GM18508 (cell line): ENCODE results near the gene MKI67.
"Not testable (repeated sequence)": the region's sequence is repeated elsewhere in the genome, so short reads cannot be mapped to it uniquely, and the experiment has no call there.

Experiments used
- ATAC-seq: cut with Tn5 transposase; IDR thresholded peaks from one replicate; pipeline ENCODE4 v1.9.1; 2021; ENCODE audit warnings: moderate number of reproducible peaks; ENCODE audit not compliant: insufficient read depth, unreplicated experiment

MKI67 gene

GRCh38 chr10:128113026-128113425 lies 13.2 kb downstream of the MKI67 start:
- ATAC-seq, result no peak

- no peak for ATAC-seq
These were observed 14.5 kb downstream of the MKI67 start for GRCh38 chr10:128111696-128112095.

DNA sequence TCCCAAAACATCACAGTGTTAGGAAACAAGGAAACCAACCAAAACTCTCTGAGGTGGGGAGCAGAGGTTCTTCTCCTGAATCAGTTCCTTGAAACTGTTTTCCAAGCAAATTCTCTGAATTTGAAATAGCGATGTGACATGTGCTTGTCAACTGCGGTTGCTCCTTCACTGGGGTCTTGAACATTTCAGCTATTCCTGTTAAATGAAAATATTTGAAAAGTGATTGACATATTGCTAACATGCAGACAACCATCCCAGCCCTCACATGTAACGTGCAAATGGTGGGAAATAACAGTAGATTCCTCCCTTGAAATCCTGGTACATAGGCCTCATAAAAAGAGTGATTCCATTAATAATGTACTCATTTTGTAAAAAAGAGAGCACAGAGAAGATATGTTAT lies 15.9 kb downstream of the MKI67 start:
- ATAC-seq, result no peak

GRCh38 chr10:128109707-128110106 lies 16.5 kb downstream of the MKI67 start:
- no peak for ATAC-seq

DNA sequence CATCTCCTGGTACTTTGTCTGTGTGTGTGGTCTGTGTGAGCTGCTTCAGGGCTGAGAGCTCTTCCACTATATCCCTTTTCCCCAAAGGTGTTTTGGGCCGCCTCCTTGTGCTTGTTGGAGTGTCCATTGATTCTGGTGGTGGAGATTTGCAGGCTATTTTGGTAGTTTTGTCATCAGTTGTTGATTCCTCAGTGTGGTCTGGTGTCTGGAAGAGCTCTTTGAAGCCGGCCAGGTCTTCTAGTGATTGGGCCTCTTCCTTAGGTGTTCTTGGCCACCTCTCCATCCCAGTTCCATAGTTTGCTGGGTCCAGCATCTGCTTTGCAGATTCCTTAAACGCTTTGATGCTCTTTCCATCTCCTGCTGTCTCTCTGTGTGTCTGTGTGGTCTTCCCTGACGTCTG lies 20.8 kb downstream of the MKI67 start:
- no peak for ATAC-seq

- no peak for ATAC-seq
These were observed 23.0 kb downstream of the MKI67 start for GRCh38 chr10:128103229-128103714.

DNA sequence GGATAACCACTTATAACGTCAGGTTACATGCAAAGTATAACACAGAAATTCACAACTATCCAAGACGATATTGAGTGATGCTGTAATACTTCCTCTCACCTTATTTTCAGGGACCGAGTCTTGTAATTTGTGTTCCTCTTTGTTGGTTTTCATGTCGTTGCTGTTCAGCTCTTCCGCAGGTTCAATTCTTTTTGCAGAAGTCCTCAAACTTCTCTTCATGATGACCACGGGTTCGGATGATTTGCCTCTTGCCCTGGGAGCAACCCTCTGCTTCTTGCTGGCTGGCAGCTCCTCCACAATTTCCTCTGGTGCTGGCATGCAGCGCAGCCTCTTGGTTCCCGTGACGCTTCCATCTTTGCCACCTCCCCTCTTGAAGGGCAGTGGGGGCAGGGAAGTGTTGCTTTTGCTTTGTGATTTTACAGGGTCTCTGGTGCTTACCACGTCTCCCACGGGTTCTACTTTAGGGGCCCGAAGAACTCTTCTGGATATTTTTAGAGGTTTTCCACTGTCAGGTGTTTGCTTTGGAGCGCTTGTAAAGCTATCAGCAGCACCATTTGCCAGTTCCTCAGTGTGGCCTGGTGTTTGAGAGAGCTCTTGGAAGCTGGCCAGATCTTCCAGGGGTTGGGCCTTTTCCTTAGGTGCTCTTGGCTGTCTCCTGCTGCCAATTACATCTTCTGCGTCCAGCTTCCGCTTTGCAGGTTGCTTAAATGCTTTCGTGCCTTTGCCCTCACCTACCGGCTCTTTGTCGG lies 23.6 kb downstream of the MKI67 start:
- ATAC-seq, result no peak

DNA sequence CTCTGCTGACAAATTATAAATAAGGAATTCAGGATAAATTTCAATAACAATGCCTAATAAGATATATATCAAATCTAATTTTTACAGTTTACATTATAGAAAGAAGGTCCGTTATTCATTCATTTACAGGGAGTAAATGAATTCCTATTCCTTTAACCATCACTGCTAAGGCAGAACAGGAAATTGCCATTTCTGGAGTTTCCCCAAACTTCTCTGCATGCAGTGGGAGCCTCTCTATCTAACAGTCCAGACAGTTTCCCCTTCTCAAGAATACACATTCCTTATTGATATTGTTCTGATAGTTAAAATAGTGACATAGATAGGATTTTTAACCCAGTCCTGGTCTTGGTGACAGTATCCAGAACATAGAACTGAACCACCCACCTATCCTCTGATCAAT lies 24.3 kb downstream of the MKI67 start:
- ATAC-seq, result no peak

DNA sequence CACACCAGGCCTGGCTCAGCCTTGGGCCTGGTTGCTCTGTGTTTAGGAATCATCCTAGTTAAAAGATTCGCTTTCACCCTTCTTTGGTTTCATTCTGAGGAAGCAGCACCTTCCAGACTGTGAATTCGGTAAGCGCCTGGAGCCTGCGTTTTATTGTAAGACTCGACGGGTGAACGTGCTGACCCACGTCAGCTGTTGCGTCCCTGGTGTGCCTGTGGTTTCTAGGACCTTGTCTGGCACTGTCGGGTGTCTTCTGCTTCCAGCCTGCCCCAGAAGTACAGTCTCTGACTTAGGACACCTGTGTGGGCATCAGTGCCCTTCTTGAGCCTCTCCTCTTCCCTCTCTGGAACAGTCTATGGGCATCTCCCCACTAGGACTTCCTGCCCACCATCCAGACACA lies 26.3 kb downstream of the MKI67 start:
- ATAC-seq, result no peak

DNA sequence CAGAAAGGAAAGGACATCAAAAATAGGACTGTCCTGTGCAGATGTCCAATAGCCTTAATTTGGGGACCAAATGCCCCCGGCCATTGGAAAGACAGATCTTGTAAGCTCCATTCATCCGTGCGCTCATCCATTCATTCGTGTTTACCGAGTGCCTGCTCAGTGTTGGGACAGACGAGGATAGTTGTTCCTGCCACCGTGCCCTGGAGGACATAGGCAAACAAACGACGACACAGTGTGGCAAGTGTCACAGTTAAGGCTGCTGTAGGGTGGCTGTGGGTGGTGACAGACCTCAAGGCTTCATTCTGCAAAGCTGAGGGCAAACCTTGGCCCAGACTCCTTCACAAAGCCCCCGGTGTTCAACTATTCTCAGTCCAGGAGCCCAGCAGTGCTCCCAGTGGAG lies 27.6 kb downstream of the MKI67 start:
- no peak for ATAC-seq

GRCh38 chr10:128097783-128098182 lies 28.4 kb downstream of the MKI67 start:
- ATAC-seq, result no peak

DNA sequence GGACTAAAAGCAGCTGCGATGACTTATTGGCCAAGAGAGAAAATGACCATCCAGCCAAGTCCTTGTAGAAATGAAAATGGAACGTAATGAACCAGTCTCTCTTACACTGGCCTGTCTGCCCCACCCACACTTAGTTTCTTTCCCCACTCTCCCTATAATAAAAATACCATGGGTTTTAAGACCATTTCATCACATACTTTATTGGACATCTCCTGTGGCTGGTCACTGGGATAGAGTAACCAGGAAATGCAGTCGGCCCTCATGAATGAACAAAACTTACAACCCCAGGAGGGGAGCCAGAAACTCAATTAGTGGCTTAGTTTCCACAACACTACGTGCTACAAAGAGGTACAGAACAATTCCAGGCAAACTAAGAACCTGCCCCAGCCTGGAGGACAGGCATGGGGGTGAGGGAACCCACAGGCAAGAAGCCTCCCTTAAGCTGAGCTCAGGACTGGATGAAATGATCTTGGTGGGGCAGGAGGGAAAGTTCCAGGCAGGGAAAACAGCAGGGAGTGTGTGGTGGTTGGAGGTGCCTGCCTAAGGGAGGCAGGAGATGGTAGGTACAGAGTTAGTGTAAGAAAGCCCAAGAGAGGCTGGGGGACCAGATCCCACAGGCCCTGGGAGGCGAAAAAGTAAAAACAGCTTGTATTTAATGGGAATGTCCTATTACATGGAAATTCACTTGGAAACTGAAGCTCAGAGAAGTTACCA lies 29.6 kb downstream of the MKI67 start:
- ATAC-seq, result no peak

DNA sequence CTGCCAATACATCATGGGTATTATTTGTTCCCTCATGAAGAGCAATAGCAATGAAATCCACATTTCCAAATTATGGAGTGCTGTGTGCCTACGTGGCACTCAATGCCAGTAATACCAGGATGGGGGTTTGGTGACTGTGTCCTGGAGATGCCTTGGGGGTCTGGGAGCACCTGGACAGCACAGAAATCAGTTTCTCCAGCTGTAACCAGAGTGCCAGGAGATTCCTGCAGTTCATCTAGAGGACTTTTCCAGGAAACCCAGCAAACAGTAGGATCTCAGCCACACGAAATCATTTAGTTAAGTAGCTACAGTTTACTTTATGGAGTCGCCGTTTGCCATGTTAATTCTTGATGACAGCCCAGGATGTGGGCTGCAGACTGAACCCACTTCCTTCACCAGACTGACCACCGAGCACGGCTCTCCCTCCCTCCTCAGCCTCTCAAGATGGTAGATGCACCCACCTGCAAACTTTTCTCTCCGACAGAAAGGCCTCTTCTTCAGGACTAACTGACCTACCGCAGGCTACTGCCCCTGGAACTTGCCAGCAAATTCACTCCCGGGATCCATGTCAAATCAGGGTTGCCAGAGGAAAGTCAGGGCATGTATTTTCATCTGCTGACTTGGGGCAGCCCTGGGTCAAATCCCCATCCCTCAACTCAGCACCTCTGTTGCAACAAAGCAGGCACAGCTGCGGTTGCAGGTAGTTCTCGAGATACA lies 30.3 kb downstream of the MKI67 start:
- no peak for ATAC-seq

DNA sequence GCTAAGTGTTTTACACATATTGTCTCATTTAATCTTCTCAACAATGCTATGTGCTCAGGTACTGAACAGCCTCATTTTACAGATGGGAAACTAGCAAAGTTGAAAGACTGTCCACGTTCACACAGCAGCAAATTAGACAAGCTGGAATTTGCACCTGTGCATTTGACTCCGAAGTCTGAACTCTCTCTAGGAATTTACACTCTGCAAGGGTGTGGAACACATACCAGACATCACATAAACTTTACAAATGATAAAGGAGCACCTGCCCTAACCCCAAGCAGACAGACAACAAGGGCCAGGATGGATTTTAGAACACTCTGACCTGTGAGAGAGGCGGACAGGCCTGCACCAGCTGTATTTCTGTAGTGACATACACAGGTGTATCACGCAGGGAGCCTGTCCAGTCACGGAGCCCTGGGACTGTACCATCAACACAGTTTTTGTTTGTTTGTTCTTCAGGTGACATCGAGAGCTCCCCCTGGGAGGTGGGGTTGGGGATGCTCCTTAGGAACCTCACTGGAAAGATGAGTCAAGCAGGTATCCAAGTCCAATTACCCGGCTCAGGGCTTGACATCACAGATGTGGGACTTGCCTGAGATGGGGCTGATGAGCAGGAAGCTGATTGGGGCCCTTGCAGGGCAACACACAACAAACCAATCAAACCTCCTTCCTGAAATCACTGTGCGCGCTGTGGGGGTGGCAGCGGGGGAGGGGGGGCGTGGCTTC lies 31.0 kb downstream of the MKI67 start:
- ATAC-seq, result no peak

- not testable (repeated sequence) for ATAC-seq
These were observed 31.6 kb downstream of the MKI67 start for GRCh38 chr10:128094596-128094995.

- no peak for ATAC-seq
These were observed 33.8 kb downstream of the MKI67 start for GRCh38 chr10:128092454-128092853.

DNA sequence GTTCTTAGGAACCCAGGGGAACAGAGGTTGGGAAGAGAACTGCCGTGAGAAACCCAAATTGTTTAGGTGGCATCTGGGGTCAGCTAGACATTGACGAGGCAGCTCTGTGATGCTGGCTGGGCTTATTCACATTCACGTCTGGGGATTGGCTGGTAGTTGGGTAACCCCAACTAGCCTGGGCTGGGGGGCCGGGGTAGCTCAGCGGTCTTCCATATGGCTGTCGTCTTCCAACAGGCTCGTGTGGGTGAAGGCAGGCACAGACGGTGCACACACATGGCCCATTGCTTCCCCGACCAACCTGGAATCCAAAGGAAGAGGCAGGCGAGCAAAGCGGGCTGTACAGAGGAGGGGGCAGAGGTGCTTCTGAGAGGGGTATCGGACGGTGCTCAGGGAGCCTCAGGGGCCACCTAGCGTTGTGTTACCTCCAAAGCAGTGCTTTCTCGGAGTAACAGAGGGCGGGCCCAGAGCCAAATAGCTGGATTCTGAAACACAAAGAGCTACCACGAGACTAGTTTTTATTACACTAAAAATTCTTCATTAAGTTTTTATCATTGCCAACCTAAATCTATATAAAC lies 34.5 kb downstream of the MKI67 start:
- no peak for ATAC-seq

DNA sequence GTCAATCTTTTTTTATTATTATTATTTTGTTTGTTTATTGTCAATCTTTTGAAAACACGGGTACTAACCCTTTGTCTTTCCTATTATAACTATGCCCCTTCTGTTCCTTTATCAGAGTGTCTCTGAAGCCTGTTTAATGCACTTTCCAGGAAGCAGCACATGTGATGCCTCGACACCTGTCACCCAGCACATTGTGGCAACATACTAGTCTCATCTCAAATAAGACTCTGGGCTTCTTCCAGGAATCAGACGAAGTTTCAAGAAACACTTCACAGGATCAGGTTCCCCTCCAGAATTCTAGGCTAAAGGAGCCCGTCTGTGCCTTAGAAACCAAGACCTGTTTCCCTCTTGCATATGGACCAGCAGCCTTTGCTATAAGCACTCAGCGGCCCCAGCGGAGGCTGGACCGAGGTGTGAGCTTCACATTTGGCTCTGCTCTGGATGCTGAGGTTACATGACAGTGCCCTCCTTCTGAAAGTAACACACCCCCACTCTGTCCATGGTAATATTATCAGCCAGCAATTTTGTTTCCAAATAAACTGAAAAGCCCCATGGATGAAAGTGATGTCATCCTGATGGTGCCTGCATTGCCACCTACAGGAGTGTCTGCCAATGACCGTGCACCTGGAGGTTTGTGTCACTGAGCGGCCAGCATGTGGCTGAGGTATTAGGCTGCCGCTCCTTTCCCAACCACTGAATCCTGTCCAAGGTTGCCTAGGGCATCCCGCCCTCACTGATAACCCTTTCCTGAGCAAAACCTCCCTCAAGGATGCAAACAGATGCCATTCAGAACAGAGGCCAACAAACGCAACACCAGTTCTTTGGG lies 38.1 kb downstream of the MKI67 start:
- no peak for ATAC-seq

GRCh38 chr10:128087146-128087883 lies 38.9 kb downstream of the MKI67 start:
- no peak for ATAC-seq
